EH (cell line): ENCODE measurements around the gene UBE2L3.
"Not testable (repeated sequence)": the region's sequence is repeated elsewhere in the genome, so short reads cannot be mapped to it uniquely, and the experiment has no call there.

Experiments used
- DNase-seq: peaks from one replicate; pipeline ENCODE4 v3.0.0-alpha.2; 2015; ENCODE audit warnings: low read depth

Gene UBE2L3

DNA sequence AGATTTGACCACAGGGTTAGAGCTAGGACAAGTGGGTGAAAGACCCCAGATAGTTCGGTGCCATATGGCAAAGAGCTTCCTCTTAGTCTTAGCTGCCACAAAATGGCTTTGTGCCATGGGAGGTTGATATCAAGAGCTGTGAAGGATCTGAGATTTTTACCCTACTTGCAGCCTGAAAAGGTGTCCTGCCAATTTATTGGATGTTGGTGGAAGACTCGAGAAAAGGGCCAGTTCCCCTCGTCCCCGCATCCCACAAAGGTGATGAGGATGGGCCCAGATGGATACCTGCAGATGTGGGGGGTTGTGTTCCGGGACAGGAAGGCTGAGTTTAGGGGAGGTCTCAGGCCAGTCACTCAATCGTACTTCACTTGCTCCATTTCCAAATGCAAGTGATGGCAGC is 35.1 kb downstream of the UBE2L3 start:
- DNase-seq = no peak

DNA sequence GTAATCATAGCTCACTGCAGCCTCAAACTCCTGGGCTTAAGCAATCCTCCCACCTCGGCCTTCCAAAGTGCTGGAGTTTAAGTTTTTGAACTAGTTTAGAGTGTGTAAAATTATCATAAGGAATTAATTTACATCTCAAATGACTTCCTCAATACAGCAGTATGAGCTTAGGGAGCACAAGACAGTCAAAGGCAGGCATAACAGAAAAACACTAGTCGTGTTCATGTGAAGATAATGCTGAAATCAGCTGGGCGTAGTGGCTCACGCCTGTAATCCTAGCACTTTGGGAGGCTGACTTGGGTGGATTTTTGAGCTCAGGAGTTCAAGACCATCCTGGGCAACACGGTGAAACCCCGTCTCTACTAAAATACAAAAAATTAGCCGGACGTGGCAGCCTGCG is 36.5 kb downstream of the UBE2L3 start:
- DNase-seq = no peak

DNA sequence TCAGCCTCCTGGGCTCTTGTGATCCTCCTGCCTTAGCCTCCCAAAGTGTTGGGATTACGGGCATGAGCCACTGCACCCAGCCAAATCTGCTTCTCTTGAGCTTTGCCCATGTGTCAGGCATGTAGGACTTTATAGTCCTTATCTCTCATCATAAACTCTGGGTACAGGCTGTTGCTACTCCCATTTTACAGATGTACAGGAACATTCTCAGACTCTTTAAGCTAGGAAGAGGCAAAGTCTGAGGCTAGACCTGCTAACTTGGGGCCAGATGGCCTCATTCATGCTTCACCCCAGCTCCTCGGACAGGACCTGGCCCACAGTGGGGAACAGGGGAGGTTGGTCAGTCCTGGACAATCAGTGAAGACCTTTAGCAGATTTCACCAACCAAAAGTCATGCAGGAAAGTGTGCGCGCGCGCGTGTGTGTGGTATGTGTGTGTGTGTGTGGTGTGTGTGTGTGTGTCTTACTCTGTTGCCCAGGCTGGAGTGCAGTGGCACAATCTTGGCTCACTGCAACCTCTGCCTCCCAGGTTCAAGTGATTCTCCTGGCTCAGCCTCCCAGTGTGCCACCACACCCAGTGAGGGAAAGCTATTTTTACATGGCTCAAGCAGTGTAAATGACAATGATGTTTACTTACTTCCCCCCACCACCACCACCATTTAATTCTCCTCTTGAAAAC is 38.5 kb downstream of the UBE2L3 start:
- DNase-seq = no peak

DNA sequence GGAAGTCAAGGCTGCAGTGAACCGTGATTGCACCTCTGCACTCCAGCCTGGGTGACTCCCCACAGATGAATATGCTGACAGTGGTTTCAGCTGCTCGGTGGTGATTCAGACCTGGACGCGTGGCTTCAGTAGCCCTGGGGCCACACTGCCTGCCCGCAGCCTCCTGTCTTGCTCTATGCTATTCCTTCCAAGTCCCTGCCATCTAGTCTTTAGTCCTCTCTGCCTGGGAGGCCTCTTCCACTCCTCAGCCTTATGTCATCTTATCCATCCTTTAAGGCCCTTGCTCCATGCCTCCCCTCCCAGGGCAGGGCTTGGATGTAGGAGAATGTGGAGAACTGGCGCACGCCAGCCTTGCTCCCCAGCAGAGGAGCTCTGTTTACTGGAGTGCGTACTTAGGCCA is 39.3 kb downstream of the UBE2L3 start:
- DNase-seq = no peak

DNA sequence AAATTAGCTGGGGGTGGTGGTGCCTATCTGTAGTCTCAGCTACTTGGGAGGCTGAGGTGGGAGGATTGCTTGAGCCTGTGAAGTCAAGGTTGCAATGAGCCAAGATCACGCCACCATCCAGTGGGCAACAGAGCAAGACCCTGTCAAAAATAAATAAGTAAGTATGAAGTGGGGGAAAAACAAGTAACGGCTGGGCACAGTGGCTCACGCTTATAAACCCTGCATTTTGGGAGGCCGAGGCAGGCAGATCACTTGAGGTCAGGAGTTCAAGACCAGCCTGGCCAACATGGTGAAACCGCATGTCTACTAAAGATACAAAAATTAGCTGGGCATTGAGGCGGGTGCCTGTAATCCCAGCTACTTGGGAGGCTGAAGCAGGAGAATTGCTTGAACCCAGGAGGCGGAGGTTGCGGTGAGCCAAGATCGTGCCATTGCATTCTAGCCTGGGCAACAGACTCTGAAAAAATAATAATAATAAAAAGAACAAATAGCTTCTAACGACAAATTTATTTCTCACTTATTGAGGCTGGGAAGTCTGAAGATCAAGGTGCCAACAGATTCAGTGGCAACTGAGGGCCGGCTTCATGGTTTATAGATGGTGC is 42.1 kb downstream of the UBE2L3 start:
- DNase-seq = not testable (repeated sequence)

DNA sequence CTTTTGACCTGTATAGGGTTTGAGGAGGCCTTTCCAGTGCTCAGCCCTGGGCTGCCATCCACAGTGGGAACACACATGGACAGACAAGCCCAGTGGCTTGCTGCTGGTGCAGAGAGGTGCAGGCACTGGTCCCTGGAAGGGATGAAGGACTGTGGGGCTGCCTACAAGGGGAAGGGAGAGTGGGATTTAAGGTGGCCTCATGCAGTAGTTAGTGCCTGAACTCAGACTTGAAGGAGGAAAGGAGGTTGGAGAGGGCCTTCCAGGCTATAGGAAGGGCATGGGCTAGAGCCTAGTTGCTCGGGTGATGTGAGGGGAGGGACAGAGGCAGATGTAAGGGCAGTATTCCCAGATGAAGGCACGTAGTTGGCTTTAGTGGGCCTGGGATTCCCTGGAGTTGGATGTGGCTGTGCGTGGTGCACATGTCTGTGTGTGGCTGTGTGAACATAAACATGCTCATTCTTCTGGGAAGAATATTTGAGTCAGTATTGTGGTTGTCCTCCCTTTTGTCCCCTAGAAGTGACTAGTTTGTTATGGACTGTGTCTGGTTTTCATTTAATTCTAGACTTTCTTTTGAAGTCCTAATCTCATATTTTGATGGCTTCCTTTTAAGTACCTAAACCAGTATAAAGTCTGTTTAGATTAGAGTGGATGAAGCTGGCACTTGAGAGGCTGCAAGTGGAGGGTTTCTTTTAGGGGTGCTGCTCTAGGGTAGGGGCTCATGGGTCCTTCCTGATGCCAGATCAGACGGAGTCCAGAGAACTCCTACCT is 43.9 kb downstream of the UBE2L3 start:
- DNase-seq = no peak

DNA sequence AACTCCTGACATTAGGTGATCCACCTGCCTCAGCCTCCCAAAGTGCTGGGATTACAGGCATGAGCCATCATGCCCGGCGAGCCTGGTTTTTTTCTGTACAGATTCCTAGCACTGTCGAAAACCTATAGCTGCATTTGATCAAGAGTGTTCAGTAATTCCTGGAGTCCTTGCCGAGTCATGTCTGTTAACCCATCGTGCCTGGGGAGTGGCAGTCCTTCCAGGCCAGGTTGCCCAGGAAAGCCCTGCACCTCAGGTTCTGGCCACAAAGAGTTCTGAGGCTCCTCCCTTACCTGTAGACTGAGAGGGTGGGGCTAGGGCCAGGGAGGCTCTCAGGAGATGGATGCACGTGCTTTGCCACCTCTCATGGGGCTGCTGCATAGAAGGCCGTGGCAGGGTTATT is 45.3 kb downstream of the UBE2L3 start:
- DNase-seq = no peak

DNA sequence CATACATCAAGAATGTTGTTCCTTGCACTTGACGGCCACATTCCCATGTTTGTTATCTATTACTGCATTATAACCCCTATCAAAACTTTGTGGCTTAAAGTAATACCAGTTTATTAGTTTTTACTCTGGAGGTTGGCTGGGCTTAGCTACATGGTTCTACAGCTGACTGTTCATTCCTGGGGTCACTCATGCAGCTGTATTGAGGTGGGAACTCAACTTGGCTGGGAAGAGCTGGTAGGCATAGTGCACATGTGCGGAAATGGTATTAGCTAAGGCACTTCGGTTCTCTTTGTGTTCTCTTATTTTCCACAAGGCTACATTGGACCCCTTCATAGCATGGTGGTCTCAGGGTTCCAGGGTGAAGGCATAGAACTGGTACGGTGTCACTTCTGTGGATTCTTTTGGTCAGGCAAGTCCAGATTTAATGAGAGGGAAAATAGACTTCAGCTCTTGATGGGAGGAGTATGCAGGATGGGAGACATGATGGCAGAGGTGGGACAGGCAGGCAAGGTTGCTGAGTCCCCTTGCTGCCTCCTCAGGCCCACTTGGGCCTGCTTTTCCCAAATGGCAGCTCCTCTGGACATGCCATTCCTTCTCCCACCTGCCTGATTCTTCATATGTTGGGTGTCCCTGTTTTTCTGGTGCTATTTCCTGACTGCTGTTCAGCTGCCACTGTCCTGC is 46.2 kb downstream of the UBE2L3 start:
- no peak for DNase-seq

DNA sequence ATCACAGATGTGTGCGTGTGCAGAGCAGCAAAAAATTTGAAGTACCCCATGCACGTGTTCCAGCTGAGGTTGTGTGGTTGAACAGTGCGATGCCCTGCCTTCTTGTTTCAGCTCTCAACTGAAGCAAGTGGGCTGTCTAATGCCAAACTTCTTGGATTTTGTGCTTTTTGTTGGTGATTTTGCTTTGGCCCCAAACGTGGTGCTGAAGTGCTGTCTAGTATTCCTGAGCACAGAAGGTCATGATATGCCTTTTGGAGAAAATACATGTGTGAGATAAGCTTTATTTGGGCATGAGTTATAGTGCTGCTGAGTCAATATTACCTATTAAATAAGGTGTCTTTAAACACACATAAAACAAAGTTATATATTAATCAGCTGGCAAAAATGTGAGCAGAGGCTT is 48.2 kb downstream of the UBE2L3 start:
- no peak for DNase-seq

DNA sequence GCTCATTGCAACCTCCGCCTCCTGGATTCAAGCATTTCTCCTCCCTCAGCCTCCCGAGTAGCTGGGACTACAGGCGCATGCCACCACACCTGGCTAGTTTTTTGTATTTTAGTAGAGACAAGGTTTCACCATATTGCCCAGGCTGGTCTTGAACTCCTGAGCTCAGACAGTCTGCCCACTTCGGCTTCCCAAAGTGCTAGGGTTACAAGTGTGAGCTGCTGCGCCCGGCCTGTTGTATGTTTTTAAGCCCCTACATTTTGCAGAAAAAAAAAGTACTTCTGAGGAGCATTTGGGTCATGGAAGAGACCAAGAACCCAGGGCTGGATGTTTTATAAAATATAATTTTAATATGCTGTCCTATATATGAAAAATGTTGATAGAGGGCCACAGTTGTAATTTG is 49.8 kb downstream of the UBE2L3 start:
- DNase-seq = not testable (repeated sequence)

DNA sequence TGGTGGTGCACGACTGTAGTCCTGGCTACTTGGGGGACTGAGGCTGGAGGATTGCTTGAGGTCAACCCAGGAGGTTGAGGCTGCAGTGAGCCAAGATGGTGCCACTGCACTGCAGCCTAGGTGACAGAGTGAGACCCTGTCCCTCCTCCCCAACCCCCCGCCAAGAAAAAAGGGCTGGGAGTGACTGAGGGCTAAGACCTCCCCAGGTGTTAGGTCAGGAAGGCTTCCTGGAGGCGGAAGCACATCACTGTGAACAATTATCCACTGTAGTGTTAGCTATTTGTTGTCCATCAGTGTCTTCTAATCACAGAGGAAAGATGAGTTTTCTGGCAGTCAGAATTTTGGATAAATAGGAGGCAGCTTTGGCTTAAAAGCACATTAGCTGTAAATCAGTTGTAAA is 53.5 kb downstream of the UBE2L3 start:
- DNase-seq = no peak

DNA sequence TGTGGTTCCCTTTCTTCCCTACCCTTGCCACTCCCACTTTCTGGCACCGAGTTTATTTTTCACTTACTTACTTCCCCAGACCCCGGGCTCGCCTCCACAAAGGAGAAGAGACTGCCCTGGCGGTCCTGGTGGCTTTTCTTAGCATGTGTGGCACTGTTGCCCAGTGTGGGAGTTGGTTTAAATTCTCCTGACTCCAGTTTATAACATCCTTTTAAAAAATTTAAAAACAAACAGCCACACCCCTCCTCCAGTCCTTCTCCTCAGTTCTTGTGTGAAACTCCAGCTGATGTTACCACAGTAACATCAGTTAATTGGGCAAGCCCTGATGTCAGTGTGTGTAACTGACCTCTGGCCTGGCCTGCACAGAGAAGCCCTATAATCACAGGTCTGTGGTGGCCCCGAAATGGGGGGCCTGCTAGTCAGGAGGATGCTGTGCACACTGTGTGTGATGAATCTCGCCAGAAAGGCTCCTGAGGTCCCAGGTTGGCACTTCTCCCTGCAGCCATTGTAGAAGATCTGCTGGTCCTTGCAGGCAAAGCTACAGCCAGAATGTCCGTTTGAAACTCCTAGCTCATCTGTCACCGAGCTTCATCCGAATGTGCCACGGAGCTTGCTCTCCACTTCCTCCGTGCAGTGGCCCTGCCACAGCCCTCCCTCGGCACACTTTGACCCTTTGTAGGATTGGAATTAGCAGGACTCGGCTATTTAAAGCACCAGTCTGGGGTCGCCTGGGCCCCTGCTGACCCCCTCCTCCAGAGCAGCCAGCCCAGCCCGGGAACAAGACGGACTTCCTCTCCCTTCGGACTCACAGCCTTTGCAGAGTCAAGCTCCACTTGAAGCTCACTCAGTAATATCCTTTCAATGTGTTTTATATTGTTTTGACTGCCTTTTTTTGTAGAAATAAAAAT is 54.8 kb downstream of the UBE2L3 start:
- DNase-seq = no peak

DNA sequence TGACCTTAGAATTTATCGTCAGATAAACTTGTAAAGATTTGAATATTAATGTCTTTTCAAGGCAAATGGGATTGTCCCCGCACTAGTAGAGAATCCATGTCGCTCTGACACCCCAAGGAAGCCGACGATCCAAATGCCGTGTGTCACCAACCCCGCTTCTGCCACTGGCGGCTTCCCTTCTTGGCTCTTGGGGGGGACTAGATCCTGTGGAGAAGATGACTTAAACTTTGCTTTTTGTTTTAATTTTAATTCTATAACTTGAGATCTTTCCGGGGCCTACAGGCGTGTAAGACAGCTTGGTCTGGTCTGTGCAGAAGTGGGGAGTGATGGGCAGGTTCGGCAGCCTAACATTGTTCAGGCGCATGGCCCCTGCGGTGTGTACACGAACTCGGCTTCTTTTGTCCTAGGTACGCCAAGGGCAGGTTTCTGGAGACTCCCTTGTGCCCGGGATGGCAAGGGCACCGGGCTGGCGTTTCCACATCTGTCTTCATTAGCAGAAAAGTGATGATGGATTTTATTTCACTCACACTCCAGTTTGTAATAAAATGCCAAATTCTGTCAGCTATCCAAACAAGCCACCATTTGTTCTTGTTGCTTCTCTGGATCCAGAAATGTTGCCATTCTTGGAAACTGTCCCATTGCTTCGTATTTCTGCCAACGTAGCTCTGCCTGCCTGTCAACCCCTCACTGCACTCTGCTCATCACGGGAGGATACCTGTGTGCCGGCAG is 55.6 kb downstream of the UBE2L3 start:
- DNase-seq = no peak

DNA sequence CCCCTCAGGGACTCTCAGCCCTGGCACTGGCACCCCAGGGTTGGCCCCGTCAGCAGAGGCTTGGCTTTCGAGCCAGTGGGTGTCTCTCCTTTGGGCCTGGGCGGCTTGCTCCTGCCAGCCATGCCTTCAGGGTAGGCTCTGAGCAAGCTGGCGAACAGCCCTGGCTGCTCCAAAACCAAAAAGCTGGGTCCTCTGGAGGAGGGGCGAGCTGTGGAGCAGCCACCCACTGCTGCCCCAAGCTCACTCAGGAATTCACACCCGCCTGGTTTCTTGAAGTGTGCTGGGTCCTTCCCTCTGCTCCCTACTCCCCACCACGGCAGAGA is 56.1 kb downstream of the UBE2L3 start:
- no peak for DNase-seq

DNA sequence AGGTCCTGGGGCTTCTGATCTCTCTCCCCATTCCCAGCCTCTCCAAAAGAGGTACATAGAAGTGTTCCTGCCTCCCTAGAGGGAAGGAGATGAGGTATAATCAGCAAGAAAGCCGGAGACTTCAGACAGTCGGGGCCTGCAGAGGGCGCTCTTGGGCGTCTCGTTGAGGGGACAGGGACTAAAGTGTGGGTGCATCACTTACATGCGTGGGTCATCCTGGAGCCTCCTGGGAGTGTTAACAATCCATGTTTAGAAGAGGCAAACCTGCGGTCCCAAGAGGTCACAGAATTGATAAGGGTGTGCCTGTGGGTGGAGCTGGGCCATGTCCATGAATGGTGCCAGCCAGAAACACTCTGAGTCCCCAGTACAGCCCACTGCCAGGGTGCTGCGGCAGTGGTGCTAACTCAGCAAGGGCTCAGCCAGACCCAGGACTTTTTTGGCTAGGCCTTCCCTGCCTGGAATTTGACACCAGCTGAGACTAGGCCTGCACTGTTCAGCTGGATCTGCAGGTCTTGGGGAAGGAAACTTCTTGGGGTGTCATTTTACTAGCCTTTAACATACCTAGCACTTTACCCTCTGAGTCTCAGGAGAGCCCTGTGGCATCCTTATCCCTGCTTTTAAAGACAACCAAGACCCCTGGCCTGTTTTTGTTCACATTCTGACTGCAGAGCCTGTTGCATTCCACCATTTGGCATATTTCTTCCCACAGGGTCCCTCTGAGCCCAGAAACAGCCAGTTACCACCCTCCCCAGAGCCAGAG is 56.8 kb downstream of the UBE2L3 start:
- DNase-seq = no peak

DNA sequence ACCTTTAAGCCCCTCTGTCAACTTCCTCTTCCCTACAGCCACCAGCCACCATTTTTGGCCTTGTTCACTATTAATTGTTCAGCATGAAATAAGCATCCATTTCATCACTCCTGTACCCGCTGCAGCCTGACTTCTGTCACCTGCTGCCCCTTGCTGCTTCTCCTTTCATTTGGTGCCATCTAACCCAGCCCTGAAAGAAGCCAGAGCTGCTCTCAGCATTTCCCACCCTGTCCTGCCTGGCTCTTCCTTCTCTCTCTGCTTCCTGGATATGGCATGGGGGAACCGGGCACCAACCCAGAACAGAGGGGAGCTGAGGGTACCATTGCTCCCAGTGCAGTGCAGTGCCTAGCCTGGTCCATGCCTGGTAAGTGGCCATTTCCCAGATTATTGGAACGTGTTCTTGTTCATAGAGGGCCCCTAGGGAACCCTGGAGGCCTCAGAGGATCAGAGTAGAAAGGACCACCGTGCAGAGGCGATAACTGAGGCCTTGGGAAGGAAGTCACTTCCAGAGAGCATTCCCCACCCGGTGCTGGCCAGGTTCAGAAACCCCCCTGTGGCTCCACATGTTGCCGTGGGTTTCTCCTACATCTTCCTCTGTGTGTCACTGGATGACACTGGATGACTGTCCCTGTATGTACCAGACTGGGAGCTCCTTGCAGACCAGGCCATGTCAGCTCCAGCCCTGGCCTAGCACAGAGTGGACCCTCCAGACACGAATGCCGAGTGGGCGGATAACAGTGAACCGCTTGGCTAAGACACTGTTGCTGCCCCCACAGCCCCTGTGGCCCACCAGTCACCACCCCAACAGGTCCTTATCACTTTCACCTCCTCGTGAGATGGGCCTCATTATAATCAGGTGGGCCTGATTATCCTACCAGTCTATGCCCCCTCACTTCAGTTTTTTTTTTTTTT is 57.6 kb downstream of the UBE2L3 start:
- no peak for DNase-seq

DNA sequence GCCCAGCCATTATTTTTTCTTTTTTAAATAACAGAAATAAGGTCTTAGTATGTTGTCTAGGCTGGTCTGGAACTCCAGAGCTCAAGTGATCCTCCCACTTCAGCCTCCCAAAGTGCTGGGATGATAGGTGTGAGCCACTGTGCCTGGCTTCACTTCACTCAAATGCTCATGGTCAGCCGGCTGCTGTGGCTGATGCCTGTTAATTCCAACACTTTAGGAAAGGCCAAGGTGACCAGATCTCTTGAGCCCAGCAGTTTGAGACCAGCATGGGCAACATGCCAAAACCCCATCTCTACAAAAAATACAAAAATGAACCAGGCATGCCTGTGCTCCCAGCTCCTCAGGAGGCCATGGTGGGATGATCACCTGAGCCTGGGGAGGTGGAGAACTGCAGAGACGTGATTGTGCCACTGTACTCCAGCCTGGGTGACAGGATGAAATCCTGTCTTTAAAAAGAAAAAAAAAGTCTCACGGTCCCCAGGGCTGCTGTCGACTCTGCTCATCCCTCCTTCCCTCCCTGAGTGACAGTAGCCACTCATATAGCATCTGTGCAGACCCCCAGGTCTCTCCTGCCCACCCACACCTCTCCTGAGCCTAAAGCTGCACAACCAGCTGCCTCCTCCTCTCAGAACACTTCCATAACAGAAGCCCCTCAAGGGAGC is 58.7 kb downstream of the UBE2L3 start:
- no peak for DNase-seq

DNA sequence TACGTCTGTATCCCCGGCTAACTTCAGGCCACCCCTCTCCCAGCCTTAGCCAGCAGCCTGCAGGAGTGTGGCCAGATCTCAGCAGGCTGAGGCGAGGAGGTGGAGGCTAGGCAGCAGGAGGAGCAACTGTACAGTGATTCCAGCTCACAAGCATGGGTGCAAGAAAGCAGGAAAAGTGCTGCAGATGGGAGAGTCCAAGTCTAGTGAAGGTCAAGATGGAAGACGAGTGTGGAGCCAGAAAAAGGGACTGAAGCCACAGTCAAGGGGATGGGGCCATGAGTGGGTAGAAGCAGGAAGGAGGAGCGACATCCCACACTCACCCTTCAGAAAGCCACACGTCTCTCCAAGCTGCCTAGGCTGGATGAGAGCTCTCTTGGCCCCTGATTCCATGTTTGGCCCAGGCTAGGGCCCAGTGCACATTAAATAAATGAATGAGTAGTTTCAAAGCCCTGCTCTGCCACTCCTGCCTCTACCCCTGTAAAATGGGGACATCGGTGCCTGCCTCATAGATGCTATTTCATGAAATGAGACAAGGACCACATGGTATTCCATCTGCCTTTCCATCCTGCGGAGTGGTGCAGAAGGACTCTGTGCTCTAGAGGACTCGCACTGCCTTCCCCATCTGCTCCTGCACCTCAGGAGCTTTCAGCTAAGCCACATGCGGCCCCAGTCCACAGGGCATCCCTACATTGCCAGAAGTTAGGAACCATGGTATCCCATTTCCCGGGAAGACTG is 59.4 kb downstream of the UBE2L3 start:
- DNase-seq = no peak
